ENCODE data around the gene SEMA3A.

Gene SEMA3A

DNA sequence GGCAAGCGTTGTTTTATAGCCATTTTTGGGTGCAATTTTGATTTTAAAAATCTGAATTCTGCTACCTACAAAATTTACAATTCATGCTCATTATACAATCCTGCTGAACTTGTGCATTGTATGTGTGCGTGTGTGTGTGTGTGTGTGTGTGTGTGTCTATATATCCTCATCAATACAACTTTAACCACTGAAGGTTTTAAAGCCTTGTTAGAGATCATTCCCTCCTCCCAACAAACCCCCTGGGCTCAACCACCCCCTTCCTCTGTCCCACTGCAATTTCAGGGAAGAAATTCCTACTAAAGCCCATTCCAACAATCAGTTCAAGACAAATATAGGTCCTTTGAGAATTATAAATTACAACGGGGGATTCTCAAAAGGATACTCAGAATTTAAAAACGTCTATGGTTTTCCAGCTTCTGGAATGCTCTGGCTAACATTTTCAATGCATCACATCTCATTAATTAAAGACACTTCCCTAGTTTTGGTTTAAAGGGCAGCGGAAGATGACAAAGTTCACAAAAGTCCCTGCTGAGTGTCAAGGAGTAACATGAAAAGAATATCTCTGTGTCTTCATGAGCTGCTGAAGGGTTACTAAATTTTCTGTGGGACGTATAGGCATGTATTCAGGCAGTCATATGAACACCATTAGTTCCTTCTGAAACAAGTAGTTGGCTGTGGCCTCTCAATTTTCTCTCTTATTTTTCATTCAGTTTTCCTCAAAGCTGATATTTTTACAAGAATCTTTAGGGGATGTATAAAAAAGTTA, 889 bp upstream of the SEMA3A start:
- no peak for ATAC-seq

DNA sequence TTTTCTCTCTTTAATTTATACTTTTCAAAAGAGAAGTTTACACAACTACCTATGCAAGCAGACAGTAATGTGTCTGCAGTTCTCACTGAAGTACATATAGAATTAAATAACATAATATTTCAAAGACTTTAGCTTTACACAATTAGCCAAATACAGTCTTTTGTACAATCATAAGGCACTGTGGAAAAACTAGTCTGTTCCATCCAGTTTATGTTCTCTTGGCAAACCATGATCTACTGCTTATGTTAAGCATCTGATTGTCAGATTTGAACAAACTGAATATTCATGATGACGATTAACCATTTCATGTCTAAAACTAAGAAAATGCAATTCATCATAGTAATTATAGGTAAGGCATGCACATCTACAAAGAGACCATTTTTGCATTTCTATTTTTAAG, 842 bp downstream of the SEMA3A start:
- no peak for ATAC-seq

DNA sequence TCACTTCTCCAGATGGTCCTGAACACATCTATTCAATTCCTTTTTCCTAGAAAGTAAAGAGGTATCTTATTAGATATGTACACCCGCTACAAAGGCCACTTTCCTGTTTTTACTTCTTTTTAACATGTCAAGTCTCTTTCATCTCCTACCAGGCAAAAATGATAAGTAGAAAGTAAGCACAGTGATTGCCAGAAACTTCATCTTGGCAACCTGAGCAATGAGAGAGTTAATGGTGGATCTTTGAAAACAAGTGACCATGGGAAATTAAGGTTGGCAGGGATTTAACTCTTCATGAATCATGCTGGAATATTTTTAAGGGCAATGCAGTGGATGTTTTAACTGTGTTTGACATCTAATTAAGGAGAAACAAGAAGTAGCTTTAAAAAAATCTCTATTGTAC, 2.7 kb downstream of the SEMA3A start:
- no peak for ATAC-seq

DNA sequence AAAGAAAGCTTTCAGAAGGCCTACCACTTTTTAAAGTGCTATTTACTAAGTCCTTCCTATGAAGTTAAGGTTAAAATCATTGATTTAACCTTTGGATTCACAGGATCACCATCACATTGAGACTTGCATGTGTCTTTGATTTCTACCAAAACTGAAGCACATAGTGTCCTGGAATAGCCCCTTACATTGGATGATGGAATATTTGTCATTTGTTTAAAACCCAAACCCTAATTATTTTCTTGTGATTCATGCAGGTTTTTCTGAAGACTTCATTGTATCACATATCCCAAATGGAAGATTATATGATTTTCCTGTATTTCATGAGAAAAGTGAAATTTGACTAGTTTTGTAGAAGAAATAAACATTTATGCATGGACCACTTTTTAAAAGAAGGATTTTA, 3.3 kb downstream of the SEMA3A start:
- ATAC-seq, result no peak

DNA sequence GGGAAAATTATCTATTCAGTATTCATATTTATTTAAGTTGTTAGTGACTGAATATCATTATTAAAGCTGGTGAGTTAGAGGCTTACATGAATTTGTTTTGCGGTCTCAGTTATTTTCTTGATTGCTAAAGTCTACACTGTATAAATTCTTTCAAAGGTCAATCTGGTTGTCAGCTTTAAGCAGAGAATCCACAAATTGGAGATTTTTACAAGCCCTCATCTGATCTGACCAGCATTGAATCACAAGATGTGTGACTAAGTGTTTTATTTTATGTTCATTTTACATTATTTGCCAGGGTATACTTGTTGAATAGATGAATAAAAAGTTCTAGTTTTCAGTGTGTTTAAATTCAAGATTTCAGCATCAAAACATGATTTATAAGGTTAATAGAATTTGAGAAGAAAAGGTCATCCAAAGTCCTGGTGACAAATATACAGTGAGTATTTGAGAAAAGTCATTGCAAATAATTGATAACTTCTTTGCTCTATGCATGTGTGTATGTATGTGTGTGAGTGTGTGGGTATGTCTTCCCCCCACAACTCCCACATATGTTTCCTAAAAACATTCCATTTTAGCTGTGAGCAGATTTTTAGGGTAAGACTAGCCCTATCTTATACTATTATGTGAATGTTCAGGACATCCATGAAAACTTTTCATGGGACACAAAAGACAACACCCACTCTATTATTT, 4.4 kb downstream of the SEMA3A start:
- no peak for ATAC-seq

DNA sequence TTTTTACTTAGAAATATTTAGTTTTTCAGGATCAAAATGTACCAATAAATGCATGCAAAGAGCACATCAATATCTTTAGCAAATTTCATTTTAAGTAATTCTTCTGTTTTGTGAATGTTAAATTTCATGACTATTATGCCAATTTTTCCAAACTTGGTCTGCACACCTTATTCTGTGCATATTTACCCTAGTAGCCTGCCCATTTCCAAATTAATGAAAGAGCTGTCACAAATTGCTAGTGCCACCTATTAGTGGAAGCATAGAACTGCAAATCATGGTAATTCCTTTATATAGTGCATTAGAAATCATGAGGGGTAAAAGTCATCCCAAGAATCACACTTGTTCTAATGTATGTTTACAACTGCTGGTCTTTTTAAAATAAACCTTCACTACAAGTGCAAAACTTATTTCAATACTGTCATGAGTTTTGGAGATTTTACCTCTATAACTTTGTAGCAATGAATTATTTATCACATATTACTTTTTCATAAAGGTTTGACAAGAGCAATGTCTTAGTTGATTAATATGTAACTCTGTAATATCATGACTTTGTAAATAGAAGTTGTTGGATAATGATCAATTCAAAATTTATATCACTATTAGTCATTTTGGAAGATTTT, 5.7 kb downstream of the SEMA3A start:
- ATAC-seq, result no peak

DNA sequence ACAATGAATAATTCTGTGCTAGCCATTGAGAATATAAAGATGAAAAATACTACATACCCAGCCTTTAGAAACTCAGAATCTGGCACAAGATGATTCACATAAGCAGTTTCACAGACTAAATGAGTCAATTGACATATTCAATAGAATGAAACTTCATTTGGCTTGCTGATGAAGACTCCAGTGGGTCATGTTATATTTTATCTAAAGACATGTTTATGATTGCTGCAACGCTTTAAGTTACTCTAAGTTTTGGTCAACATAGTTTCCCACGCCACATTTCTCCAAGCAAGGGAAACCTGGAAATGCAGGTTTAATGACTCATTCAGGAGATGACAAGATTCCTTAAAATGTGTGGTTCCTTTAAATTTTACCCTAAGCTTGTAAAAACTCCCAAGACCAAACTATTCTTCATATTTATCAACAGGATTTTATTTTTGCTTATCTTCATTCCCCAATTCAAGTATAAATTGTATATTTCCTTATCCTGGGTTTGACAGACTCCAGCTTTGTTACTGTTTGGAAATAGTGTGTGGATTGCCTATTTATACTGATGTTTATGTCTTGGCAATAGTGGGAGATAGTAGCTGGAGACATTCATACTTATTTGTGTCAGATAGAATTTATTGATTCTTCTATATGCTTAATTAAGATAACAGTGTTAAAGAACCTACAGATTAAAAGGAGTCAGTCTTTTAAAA, 6.6 kb downstream of the SEMA3A start:
- ATAC-seq, result no peak

DNA sequence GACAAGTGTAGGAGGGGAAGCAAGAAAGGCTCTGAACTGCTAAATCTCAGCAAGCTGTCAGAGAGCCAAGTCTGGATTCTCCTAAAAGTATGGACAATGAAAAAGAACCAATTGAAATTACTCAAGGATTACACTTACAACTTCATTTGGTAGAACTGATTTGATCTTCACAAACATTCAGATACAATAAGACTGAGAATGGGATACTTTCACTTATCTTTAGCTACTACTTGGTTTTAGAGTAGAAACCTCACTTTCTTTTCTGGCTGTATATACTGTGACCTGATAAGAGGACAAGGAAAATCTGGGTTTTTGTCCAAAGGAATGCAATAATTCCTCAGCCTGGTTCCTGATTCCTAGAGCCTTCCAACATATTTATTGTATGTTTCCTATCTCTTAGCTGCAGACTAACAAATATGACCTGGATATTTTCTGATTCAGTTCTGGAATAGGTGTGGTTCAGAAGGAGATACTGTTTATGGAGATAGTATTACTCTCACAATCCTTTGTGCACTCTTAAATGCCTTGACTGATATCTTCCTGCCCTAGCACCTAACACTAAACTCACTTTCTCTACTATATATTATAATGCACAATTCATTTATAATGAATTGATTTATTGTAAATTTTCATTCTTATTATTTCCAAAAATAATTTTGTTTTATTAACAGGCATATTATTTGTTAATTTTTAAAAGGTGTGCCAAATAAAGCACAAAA, 7.3 kb downstream of the SEMA3A start:
- ATAC-seq, result no peak

DNA sequence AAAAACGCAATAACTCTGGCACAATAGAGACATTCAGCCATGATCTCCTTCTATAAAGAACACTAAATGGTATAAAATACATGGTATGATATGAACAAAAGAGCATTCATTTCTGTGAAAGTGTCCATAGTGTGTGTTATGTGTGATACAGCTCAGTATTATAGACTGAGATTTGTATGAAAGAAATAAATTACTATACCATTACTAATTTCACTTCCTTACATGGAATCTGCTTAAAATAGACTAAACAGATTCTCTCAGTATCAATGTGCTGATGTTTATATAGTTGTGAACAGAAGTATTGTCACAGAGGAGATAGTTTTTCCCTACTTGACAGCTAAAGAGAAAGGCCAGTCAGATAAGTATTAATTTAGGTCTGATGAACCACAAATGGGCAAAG, 10.8 kb downstream of the SEMA3A start:
- ATAC-seq, result no peak

DNA sequence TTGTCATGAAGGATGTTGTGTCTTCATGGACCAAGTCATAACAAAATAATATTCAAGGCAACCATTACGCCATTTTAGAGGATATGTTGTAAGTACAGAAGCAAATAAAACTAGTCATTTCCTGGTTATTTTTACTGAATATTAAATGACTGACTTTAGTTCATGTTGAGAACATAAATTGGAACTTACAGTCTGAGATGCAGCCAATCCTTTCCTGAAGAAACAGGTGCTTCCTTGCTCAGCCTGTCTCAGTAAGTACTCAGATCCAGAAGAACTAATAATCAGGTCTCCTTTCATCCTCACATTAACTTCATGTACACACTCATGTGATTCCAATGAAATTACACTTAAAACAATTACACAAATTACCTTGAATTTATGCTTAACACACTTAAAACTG, 12.3 kb downstream of the SEMA3A start:
- no peak for ATAC-seq

DNA sequence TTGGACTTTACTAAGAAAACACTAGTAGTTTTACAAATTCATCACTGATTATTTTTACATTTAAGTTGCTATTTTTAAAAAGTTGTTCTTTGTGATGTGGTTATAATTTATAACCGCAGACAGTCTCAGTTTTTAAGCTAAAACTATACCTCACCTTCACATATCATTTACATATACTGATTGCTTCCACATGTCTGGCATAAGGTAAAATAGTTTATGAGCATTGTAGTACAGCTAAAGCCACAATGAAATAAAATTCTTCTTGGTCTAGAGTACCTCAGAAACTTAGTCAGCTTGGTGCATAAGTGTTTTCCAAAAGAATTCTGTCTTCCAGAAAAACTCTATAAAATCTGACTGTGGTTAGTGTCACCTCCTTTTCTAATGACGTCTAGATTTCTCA, 13.0 kb downstream of the SEMA3A start:
- no peak for ATAC-seq

DNA sequence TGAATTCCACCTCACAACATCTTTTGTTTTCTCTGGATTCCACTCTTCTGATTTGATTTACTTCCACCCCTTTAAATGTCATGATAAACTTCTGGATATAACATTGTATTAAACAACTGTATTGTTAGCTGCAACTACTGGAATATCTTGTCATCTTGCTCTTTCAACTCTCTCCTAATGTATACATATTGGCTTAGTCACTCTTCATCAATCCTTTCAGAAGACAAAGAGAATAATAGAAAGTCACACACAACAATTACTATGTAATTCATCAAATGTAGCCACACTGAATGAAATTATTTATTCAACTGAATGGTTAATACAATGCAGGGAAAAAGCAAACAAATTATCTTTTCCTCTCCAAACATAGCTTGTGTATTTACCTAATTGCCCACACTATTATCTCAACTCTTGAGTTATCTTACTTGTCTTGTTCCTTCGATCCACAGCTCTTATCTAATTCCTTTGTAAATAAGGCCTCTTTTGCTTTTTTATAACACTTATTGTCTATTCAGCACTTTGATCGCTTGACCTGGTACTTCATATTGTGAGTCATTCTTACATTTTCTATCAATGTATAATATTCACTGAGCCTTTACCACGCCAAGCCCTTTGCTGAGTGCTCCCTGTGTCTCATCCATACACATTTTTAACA, 16.7 kb downstream of the SEMA3A start:
- ATAC-seq, result no peak

DNA sequence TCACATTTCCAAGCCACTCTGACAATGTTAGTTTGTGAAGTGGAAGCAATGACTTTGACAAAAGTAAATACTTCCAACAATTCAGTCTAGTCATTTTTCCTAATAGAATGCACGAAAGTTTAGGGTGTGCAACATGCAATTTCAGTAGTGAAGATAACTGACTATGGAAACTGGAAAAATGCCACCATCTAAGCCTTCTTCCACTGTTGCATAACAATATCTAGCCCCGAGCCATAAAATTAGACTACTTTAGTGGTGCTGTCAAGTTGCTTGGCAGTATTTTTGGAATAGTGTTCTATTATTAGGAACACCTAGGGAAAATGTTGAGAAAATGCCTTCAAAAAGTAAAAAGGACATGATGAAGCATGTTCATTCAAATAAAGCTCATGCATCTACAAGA, 17.9 kb downstream of the SEMA3A start:
- no peak for ATAC-seq

DNA sequence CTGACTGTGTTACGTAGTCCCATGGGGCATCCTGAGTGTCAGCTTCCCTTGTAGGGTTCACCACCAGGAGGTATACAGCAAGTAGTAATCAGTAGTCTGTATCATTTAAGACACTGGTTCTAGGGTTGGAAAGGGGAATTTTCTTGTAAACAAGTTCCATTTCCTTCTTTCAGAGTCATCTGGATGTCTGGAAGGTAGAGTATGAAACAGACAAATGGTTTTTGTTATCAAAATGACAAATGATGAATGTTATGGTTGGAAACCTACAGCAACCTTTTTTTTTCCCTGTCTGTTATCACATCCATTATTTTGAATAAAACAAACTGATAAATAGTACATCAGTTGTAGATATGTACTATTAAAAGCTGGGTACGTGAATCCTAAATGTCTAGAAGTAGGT, 19.1 kb downstream of the SEMA3A start:
- no peak for ATAC-seq

DNA sequence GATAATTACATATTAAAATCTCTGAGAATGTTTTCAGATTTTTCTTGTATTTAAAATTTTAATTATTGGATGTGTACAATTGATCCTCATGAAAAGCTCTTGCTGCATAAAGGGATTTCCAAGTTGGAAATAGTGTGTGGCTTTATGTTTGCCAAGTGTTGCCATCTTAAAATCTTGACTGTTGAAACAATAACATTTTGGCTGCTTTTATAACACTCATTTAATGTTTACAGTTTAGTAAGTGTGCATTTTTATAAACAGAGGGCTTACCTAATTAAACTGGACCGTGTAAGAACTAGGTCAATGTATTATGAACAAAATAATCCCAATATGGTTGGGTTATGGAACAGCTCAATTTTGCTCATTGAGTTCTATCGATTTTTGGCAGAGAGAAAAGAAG, 23.9 kb downstream of the SEMA3A start:
- ATAC-seq, result no peak

DNA sequence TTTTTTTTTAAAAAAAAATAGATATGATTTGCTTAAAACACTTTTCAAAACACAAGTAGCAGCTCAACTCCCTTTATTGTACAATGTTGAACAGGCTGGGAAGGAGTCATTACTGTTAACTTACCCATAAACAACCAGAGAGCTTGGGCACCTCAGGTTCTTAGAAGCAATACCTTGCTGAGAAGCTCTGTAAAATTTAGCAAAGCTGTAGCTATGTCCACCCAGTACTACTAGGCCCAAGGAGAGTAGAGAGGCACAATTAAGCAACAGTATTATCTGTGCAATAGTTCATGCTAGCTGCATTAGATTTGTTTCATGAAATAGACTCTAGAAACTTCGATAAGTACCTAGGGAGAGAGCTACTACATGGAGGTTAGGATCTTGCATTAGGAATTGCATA, 32.0 kb downstream of the SEMA3A start:
- ATAC-seq, result no peak

DNA sequence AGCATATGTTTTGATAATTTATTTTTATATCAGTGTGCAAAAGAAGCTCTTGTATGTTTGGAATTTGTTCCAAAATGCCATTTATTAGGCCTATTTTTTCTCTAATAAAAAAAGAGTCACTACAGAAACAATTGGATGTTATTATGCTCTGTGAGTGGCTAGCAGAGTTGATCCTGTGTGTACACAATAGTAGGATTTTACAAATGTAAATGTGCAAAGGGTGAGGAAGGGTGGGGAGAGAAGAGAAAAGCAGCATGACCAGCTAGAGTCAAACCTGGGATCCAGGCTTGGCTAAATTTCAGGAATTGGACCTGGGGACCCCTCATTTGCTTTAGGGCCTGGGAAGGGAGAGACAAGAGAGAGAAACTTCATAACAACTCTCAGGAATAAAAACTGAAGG, 32.5 kb downstream of the SEMA3A start:
- ATAC-seq, result no peak

DNA sequence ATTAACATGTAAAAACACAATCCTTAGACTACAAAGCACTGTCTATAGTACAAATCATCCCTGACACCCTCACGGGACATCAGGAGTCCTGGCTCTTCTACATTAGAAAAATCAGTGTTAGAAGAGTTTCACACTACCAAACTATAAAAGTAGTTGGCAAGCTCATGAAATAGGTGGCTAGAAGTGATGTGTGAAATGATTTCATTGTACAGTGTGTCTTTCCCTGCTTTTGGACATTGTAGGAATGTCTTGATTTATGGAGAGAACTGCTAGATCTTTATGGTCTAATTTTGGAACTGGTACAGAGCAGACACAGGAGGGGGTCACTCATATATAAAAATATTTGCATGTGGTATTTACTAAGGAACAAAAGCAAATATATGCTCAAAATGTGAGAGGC, 33.2 kb downstream of the SEMA3A start:
- no peak for ATAC-seq

DNA sequence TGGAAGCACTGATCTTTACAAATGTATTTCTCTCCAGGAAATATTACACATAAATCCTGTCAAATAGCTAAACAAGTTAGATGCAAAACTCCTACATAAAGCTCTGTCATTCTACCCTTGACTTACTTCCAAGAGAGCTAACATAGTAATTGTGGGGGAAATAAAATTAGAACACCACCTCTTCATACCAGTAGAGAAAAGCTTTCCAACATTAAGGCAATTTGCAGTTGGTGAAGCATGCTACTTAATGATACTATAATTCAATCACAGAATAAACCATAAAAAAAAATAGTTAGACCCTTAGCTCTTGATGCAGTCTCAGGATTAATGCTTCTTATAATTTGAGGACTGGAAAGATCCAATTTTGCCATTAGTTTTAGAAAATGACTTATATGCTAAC, 35.2 kb downstream of the SEMA3A start:
- ATAC-seq, result no peak

DNA sequence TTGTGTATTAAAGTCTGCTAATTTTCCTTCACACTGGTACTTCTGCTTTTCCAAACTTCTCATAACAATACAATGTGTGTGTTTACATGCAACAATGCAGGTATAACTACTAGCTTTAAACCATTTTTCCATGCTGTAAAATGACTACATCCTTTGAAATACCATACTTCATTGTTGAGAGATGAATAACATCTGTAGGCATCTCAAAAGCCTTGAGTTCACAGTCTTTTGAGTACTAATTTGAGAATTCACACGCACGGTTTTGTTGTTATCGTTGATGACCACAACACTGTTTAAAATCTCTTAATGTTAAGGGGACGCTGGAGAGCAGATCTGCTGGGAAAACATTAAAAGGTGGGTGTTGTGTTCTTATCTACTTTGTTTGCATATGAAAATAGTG, 37.4 kb downstream of the SEMA3A start:
- no peak for ATAC-seq

DNA sequence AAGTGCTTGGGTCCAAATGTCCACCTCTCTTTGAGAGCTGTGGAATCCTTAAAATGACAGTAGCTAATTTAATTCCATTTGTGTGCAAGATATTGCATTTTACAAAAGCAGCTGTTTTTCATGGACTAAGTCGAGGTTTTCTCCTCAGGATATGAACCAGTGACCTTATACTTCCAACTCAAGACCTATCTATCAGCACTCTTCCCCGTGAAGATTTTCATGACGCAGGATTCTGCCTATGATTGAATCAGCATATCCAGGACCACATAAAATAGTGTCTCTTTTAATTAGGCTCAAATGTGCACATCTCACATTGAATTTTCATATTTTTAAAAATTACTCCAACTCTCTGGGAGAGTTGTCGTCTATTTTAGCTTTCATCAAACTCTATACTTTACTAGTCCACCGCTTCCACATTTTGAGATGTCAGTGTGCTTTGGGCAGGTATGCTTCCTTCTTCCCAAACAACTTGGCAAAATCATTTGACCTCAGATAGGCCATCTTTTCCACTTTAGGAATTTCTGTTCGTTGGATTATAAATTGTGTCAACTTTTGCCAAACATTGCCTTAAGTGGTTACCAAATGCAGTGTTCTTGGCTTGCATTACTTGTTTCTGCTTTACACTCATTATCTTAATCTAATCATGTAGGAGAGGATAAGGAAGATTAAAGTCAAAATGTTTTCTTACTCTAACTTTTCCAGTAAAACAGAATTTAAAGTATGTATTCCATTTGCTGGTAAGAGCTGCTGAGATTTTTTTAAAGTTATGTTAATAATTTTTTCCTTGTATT, 39.4 kb downstream of the SEMA3A start:
- no peak for ATAC-seq

DNA sequence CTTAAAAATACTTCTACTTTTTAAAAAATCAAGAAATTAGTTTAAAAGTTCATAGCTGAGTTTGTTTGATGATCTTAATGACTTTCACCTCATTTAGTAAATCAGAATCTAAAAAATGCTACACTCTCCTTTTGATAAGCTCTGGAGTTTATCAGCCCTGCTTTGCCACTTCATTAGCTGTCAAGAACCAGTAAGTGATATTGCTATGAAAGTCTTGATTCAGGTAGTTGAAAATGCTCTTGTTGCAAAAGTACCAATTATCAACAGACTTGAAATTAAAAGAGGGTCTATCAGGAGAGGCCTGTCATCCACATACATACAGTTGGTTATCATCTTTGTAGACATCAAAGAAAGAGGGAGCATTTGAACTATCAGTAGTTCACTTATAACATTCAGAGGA, 41.6 kb downstream of the SEMA3A start:
- no peak for ATAC-seq
